PC-3 (cell line): ENCODE data around the gene MPST. TPM values are rescaled to one million over a fixed set of nuclear protein-coding genes. Genes with fewer than 3 reads are reported as not detected.

Source experiments
- ATAC-seq: fragments of 200-7000 bp; cut with Tn5 transposase; 2 replicates; pipeline ENCODE4 v1.9.1; 2020; ENCODE audit warnings: mild to moderate bottlenecking, moderate library complexity
- BruUV-seq: library from RNA; stranded (reverse); fragments of 400-500 nt; replicated peaks from 2 replicates; lab custom pipeline; 2021; lab: Mats Ljungman, UMichigan
- CTCF ChIA-PET: fragments of 300-600 bp; sonication (Branson Sonifier 250); formaldehyde crosslinking; loops from one replicate; lab custom pipeline; 2022; ENCODE audit warnings: antibody characterized with exemption; lab: Charles Lee
- POLR2A ChIA-PET: fragments of 300-600 bp; sonication (Branson Sonifier 250); formaldehyde crosslinking; loops from one replicate; lab custom pipeline; 2022; ENCODE audit warnings: antibody characterized with exemption; ENCODE audit not compliant: unreplicated experiment; lab: Charles Lee
- DNase-seq: peaks from one replicate; pipeline ENCODE4 v3.0.0-alpha.2; 2015
- H2AFZ ChIP-seq: fragments of 300-600 bp; sonication (generic); 2 replicates; pipeline ENCODE4 v1.6.0; 2016; ENCODE audit warnings: antibody characterized with exemption, low read length
- H3F3A ChIP-seq: fragments of 300-600 bp; sonication (generic); one replicate; pipeline ENCODE4 v1.6.0; 2017; ENCODE audit warnings: antibody characterized with exemption, low read length, control low read depth, mild to moderate bottlenecking; ENCODE audit not compliant: unreplicated experiment
- H3K27ac ChIP-seq: fragments of 300-600 bp; sonication (generic); 2 replicates; pipeline ENCODE4 v1.5.1; 2016; ENCODE audit warnings: mild to moderate bottlenecking, low read length
- H3K27me3 ChIP-seq: fragments of 300-600 bp; sonication (generic); 2 replicates; pipeline ENCODE4 v1.6.1; 2016; ENCODE audit warnings: low read length, mixed read lengths
- H3K36me3 ChIP-seq: fragments of 300-600 bp; sonication (generic); 2 replicates; pipeline ENCODE4 v1.6.1; 2016; ENCODE audit warnings: low read depth, mixed run types, low read length, mixed read lengths
- H3K4me1 ChIP-seq: fragments of 300-600 bp; sonication (generic); 2 replicates; pipeline ENCODE4 v1.5.1; 2016; ENCODE audit warnings: low read length; ENCODE audit not compliant: insufficient read depth
- H3K4me2 ChIP-seq: fragments of 300-600 bp; sonication (generic); 2 replicates; pipeline ENCODE4 v1.6.0; 2016; ENCODE audit warnings: low read length
- H3K4me3 ChIP-seq: fragments of 300-600 bp; sonication (generic); 2 replicates; pipeline ENCODE4 v1.5.1; 2016; ENCODE audit warnings: mild to moderate bottlenecking, low read length, mixed read lengths
- H3K79me2 ChIP-seq: fragments of 300-600 bp; sonication (generic); 2 replicates; pipeline ENCODE4 v1.6.1; 2017; ENCODE audit warnings: low read length, mixed read lengths
- H3K9ac ChIP-seq: fragments of 300-600 bp; sonication (generic); 2 replicates; pipeline ENCODE4 v1.6.0; 2016; ENCODE audit warnings: mild to moderate bottlenecking, low read length
- H3K9me2 ChIP-seq: fragments of 300-600 bp; sonication (generic); replicated peaks from 2 replicates; pipeline ENCODE4 v1.6.1; 2016; ENCODE audit warnings: mixed run types, low read length, mixed read lengths
- H3K9me3 ChIP-seq: fragments of 300-600 bp; sonication (generic); 2 replicates; pipeline ENCODE4 v1.6.1; 2016; ENCODE audit warnings: low read length, mixed read lengths
- H4K20me1 ChIP-seq: fragments of 300-600 bp; sonication (generic); 2 replicates; pipeline ENCODE4 v1.6.1; 2016; ENCODE audit warnings: low read length, mixed read lengths
- EZH2 ChIP-seq: fragments of 300-600 bp; sonication (generic); IDR thresholded peaks from one replicate; pipeline ENCODE4 v1.6.1; 2017; ENCODE audit warnings: antibody characterized with exemption, mild to moderate bottlenecking, low read length; ENCODE audit not compliant: unreplicated experiment
- EZH2phosphoT487 ChIP-seq: fragments of 300-600 bp; sonication (generic); IDR thresholded peaks from 2 replicates; pipeline ENCODE4 v1.6.1; 2018; ENCODE audit warnings: mild to moderate bottlenecking, antibody characterized with exemption, low read length, borderline replicate concordance
- intact Hi-C: fragments of 100-400 bp; cut with micrococcal nuclease; formaldehyde crosslinking; loops from 2 replicates; pipeline ENCODE4 v1.9.0; 2023
- total RNA-seq: library from RNA; depleted of rRNA; stranded (reverse); fragments of >200 nt; gene quantifications from 2 replicates; pipeline ENCODE4 v1.2.3, GENCODE V29; 2014
- TF ChIP-seq, protein P1 (sequence below): fragments of 300-600 bp; sonication (generic); conservative IDR thresholded peaks from 2 replicates; pipeline ENCODE4 v1.5.1; 2017; ENCODE audit warnings: antibody characterized with exemption, low read depth, mild to moderate bottlenecking, low read length

Gene MPST
- total RNA-seq, 1 experiment from 2014 or later = 97.0 TPM

DNA sequence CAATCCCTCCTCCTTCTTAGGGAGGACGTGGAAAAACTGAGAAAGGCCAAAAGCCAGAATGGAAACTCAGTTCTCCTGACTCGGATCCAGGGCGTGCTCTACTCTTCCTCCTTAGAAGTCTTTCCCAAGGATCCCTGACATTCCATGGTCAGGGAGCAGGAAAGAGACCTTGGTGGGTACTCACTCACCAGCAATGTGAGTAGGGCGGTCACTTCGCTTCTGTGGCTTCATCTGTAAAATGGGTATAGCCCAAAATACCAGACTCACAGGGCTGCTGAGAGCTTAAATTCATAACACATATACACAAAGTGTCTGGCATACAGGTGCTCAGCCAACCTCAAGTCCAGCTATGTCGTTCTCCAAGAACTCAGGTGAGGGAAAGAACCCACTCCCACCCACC lies 31.4 kb downstream of the MPST start:
- DNase-seq = no peak
- intact Hi-C loops = no loop called here
- no peak for ATAC-seq
- no peaks in the 10 kb centered on the region for H3K27me3 ChIP-seq
- H3K9ac ChIP-seq = no peak overlapping the region
- no peaks in the 10 kb centered on the region for H3K9me2 ChIP-seq
- H3K36me3 ChIP-seq = no peaks in the 10 kb centered on the region
- H3K9me3 ChIP-seq = no peaks in the 10 kb centered on the region
- TF ChIP-seq, protein P1, sequence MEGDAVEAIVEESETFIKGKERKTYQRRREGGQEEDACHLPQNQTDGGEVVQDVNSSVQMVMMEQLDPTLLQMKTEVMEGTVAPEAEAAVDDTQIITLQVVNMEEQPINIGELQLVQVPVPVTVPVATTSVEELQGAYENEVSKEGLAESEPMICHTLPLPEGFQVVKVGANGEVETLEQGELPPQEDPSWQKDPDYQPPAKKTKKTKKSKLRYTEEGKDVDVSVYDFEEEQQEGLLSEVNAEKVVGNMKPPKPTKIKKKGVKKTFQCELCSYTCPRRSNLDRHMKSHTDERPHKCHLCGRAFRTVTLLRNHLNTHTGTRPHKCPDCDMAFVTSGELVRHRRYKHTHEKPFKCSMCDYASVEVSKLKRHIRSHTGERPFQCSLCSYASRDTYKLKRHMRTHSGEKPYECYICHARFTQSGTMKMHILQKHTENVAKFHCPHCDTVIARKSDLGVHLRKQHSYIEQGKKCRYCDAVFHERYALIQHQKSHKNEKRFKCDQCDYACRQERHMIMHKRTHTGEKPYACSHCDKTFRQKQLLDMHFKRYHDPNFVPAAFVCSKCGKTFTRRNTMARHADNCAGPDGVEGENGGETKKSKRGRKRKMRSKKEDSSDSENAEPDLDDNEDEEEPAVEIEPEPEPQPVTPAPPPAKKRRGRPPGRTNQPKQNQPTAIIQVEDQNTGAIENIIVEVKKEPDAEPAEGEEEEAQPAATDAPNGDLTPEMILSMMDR = no peak
- no peak for TF ChIP-seq EZH2phosphoT487
- no peak for TF ChIP-seq EZH2
- POLR2A ChIA-PET = interaction anchor here (0.6 kb wide), 1 partner anchor 32 kb away, joined by 3 read pairs; no protein-coding TSS in a partner anchor
- CTCF ChIA-PET = interaction anchor here (1.0 kb wide), 1 partner anchor 148 kb away, joined by 5 read pairs; no protein-coding TSS in a partner anchor
- no peaks in the 10 kb centered on the region for H3K79me2 ChIP-seq
- H3K4me1 ChIP-seq = no peaks in the 10 kb centered on the region; the same call in 1 of the 2 replicates
- no peak overlapping the region for H3K4me3 ChIP-seq
- BruUV-seq = no TSS peak
- no peak overlapping the region for H3K4me2 ChIP-seq
- H3F3A ChIP-seq = no peaks in the 10 kb centered on the region
- H4K20me1 ChIP-seq = no peaks in the 10 kb centered on the region
- no peak overlapping the region for H2AFZ ChIP-seq
- no peak overlapping the region for H3K27ac ChIP-seq

DNA sequence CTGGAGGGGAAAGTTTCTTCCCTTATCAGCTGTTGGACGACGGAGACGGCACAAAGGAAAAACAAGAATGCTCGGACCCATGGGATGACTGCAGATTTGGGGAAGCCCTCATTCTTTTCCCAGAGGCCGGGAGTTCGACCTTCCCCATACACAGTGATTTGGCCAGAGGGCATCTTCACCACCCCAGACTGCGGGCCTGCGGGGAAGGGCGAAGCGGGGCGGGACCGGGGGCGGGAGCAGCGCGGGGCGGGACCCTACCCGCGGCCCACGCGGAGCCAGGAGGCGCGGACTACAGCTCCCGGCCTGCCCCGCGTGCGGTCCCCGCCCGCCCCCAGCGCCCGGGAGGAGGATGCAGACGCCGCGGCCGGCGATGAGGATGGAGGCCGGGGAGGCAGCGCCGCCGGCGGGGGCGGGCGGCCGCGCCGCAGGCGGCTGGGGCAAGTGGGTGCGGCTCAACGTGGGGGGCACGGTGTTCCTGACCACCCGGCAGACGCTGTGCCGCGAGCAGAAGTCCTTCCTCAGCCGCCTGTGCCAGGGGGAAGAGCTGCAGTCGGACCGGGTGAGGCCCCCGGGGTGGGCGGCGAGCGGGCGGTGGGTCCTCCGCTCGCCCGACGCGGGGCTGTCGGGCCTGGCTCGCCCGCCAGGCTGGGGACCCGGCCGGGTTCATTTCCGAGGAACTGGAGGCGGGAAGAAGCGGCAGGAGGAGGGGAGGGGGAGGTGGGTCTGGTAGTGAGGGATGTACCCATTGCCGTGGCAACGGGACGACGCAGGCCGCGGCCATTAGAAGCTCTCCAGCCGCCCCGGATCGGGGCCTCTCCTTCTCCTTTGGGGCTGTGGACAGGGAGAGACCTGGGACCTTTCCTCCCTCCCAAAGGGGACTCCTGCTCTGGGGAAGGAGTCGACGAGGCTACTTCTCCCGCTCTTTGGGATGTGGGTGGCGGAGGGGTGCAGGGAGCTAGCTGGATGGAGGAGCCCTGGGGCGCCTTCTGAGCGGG lies 32.1 kb downstream of the MPST start, which contains the start of gene KCTD17:
TSS of gene KCTD17 (plus strand) at position 352 of the 995 bp plus-strand sequence. CDS start at position 371, 19 bp downstream.
- H3K27me3 ChIP-seq = no peaks in the 10 kb centered on the region
- intact Hi-C loops = no loop called here
- ChIA-PET CTCF (interaction anchor here (1.0 kb wide), 1 partner anchor 148 kb away, joined by 5 read pairs; no protein-coding TSS in a partner anchor), POLR2A (interaction anchor here (0.6 kb wide), 1 partner anchor 33 kb away, joined by 3 read pairs; no protein-coding TSS in a partner anchor)
- BruUV-seq = no TSS peak
- 0 out of 2 replicates have a peak within 1 kb of the TSS, but pooled peaks have one; percentile 27 for H3K9ac ChIP-seq
- ATAC-seq (peak; percentile 100), DNase-seq (peak; percentile 58)
- no peaks in the 10 kb centered on the region for H3K9me3 ChIP-seq
- H3K4me1 ChIP-seq = no peaks in the 10 kb centered on the region; the same call in 1 of the 2 replicates
- no peaks in the 10 kb centered on the region for H3F3A ChIP-seq
- H3K4me2 ChIP-seq = peak within 1 kb of the TSS; percentile 73
- H2AFZ ChIP-seq = peak within 1 kb of the TSS; percentile 82
- no peaks in the 10 kb centered on the region for H3K9me2 ChIP-seq
- no peak within 1 kb of the TSS for H3K27ac ChIP-seq
- TF ChIP-seq, protein P1 = no peak
- no peak for TF ChIP-seq EZH2phosphoT487
- TF ChIP-seq EZH2 = no peak
- H3K79me2 ChIP-seq = no peaks in the 10 kb centered on the region
- no peaks in the 10 kb centered on the region for H4K20me1 ChIP-seq
- H3K36me3 ChIP-seq = no peaks in the 10 kb centered on the region
- peak within 1 kb of the TSS; percentile 76 for H3K4me3 ChIP-seq
